SH-SY5Y (cell line): ENCODE data around the gene CAMTA1.

Source experiments
- GATA2 ChIP-seq: IDR thresholded peaks from 2 replicates; pipeline ENCODE4 v1.6.1; 2011; ENCODE audit warnings: mild to moderate bottlenecking, low read depth, low read length
- GATA3 ChIP-seq: IDR thresholded peaks from 2 replicates; pipeline ENCODE4 v1.6.1; 2011; ENCODE audit warnings: low read depth, mild to moderate bottlenecking, low read length, moderate library complexity

Gene CAMTA1

GRCh38 chr1:7555391-7556185 is 770.3 kb downstream of the CAMTA1 start:
- no peak for TF ChIP-seq GATA3
- no peak for TF ChIP-seq GATA2

GRCh38 chr1:7557301-7557891 is 772.1 kb downstream of the CAMTA1 start:
- TF ChIP-seq GATA2 (no peak), GATA3 (no peak)

GRCh38 chr1:7558041-7558461 is 772.8 kb downstream of the CAMTA1 start:
- peak; percentile 98 for TF ChIP-seq GATA2
- no peak for TF ChIP-seq GATA3

- no peak for TF ChIP-seq GATA3
- TF ChIP-seq GATA2 = no peak
These were observed 773.2 kb downstream of the CAMTA1 start for GRCh38 chr1:7558481-7558880.

- TF ChIP-seq GATA2 = no peak
- TF ChIP-seq GATA3 = no peak
These were observed 773.9 kb downstream of the CAMTA1 start for GRCh38 chr1:7558921-7559869.

GRCh38 chr1:7560128-7560527 is 774.9 kb downstream of the CAMTA1 start:
- TF ChIP-seq GATA2 (no peak), GATA3 (no peak)

- no peak for TF ChIP-seq GATA2
- no peak for TF ChIP-seq GATA3
These were observed 775.4 kb downstream of the CAMTA1 start for GRCh38 chr1:7560601-7561181.

GRCh38 chr1:7561331-7561921 is 776.2 kb downstream of the CAMTA1 start:
- no peak for TF ChIP-seq GATA3
- no peak for TF ChIP-seq GATA2

GRCh38 chr1:7561936-7562728 is 776.9 kb downstream of the CAMTA1 start:
- TF ChIP-seq GATA2 (no peak; the same call in 1 of the 2 replicates), GATA3 (no peak)

GRCh38 chr1:7562729-7563605 is 777.7 kb downstream of the CAMTA1 start:
- TF ChIP-seq GATA3 (no peak), GATA2 (no peak)

GRCh38 chr1:7564137-7564536 is 778.9 kb downstream of the CAMTA1 start:
- TF ChIP-seq GATA2 (no peak), GATA3 (no peak)
